A549 (cell line): ENCODE measurements around the gene BAHCC1. TPM values are rescaled to one million over a fixed set of nuclear protein-coding genes. Genes with fewer than 3 reads are reported as not detected.

ENCODE experiments used
- ATAC-seq, 2 experiments: fragments of 200-7000 bp in 1 of 2; fragments of >200 bp in 1 of 2; cut with Nextera tagmentation in 1 of 2; cut with Tn5 transposase in 1 of 2; 3 replicates each; pipeline versions ENCODE4 v1.8.0 to v1.9.1; 2018 to 2020; ENCODE audit warnings: mild to moderate bottlenecking in 1 of 2, moderate library complexity in 1 of 2
- CTCF ChIA-PET: fragments of 300-600 bp; sonication (Branson Sonifier 250); formaldehyde crosslinking; extraction: SDS; loops from one replicate; lab custom pipeline; 2021; ENCODE audit warnings: antibody characterized with exemption, inconsistent platforms; lab: Yijun Ruan, JAX
- POLR2A ChIA-PET: fragments of 350-600 bp; formaldehyde crosslinking; extraction: SDS; loops from one replicate; lab custom pipeline; 2021; ENCODE audit warnings: antibody characterized with exemption, inconsistent platforms; lab: Yijun Ruan, JAX
- DNase-seq, 2 experiments: peaks; one replicate each; pipeline versions ENCODE4 v3.0.0 to v3.0.0-alpha.2; 2011 to 2016; ENCODE audit warnings: low read depth in 1 of 2, low spot score in 1 of 2
- FAIRE-seq: peaks from 2 replicates; lab custom pipeline; 2011; peaks lifted over from hg19 to GRCh38; lab: Jason Lieb, UNC
- H3K27ac ChIP-seq, 2 experiments: fragments of >200 bp; sonication (Bioruptor Twin); formaldehyde crosslinking; 3 replicates each; pipeline ENCODE4 v1.5.1; 2016 to 2017
- H3K4me1 ChIP-seq: fragments of >200 bp; sonication (Bioruptor Twin); formaldehyde crosslinking; 3 replicates; pipeline ENCODE4 v1.6.1; 2016
- H3K4me2 ChIP-seq: fragments of >200 bp; sonication (Bioruptor Twin); formaldehyde crosslinking; 3 replicates; pipeline ENCODE4 v1.6.1; 2016
- H3K4me3 ChIP-seq: fragments of >200 bp; sonication (Bioruptor Twin); formaldehyde crosslinking; 3 replicates; pipeline ENCODE4 v1.5.1; 2016
- H3K9me3 ChIP-seq: fragments of >200 bp; sonication (Bioruptor Twin); formaldehyde crosslinking; 3 replicates; pipeline ENCODE4 v1.6.1; 2016
- ATOH8 ChIP-seq: fragments of 250-450 bp; sonication (Bioruptor Pico); IDR thresholded peaks from 2 replicates; pipeline ENCODE4 v1.5.0; 2020; ENCODE audit warnings: low read depth, mild to moderate bottlenecking, moderate library complexity
- EHF ChIP-seq: fragments of 250-450 bp; sonication (Bioruptor Pico); IDR thresholded peaks from 2 replicates; pipeline ENCODE4 v1.5.0; 2020; ENCODE audit warnings: mild to moderate bottlenecking
- EP300 ChIP-seq, 2 experiments: fragments of >200 bp; sonication (Bioruptor Twin); formaldehyde crosslinking; IDR thresholded peaks; 2 replicates in 1 of 2; 3 replicates in 1 of 2; pipeline ENCODE4 v1.6.1; 2016 to 2017
- FOXS1 ChIP-seq: fragments of 250-450 bp; sonication (Bioruptor Pico); IDR thresholded peaks from 2 replicates; pipeline ENCODE4 v1.5.0; 2020; ENCODE audit warnings: mild to moderate bottlenecking, moderate library complexity
- HEYL ChIP-seq: fragments of 250-450 bp; sonication (Bioruptor Pico); IDR thresholded peaks from 2 replicates; pipeline ENCODE4 v1.8.0; 2021; ENCODE audit warnings: mild to moderate bottlenecking, moderate library complexity
- HOXA7 ChIP-seq: fragments of 250-450 bp; sonication (Bioruptor Pico); IDR thresholded peaks from 2 replicates; pipeline ENCODE4 v1.5.0; 2020; ENCODE audit warnings: mild to moderate bottlenecking, moderate library complexity
- HOXB13 ChIP-seq: fragments of 250-450 bp; sonication (Bioruptor Pico); IDR thresholded peaks from 2 replicates; pipeline ENCODE4 v1.5.0; 2020; ENCODE audit warnings: low read depth, mild to moderate bottlenecking, moderate library complexity
- KDM5A ChIP-seq: fragments of 200-600 bp; sonication (generic); IDR thresholded peaks from 2 replicates; pipeline ENCODE4 v1.6.1; 2016; ENCODE audit warnings: antibody characterized with exemption, mild to moderate bottlenecking
- MAX ChIP-seq: IDR thresholded peaks from 2 replicates; pipeline ENCODE4 v1.6.1; 2012
- MYC ChIP-seq: IDR thresholded peaks from 2 replicates; pipeline ENCODE4 v1.6.1; 2012; ENCODE audit warnings: mild to moderate bottlenecking, inconsistent platforms, low read length, improper control_type of control experiment, borderline replicate concordance
- PHF8 ChIP-seq: fragments of 200-600 bp; sonication (generic); IDR thresholded peaks from 2 replicates; pipeline ENCODE4 v1.6.1; 2016; ENCODE audit warnings: low read depth, mild to moderate bottlenecking, antibody characterized with exemption, moderate library complexity, borderline replicate concordance
- POLR2AphosphoS2 ChIP-seq: conservative IDR thresholded peaks from 2 replicates; pipeline ENCODE4 v1.6.1; 2012; ENCODE audit warnings: low read length, improper control_type of control experiment, inconsistent platforms
- RARB ChIP-seq: fragments of 250-450 bp; sonication (Bioruptor Pico); IDR thresholded peaks from 2 replicates; pipeline ENCODE4 v1.8.0; 2021; ENCODE audit warnings: mild to moderate bottlenecking, moderate library complexity
- RFX5 ChIP-seq: fragments of 450-650 bp; IDR thresholded peaks from 2 replicates; pipeline ENCODE4 v1.7.1; 2014; ENCODE audit warnings: antibody characterized with exemption, mild to moderate bottlenecking, moderate library complexity
- ZNF302 ChIP-seq: fragments of 250-450 bp; sonication (Bioruptor Pico); IDR thresholded peaks from 2 replicates; pipeline ENCODE4 v1.9.0; 2021; ENCODE audit warnings: inconsistent platforms, mild to moderate bottlenecking, moderate library complexity
- ZSCAN20 ChIP-seq: fragments of 250-450 bp; sonication (Bioruptor Pico); IDR thresholded peaks from 2 replicates; pipeline ENCODE4 v1.8.0; 2022; ENCODE audit warnings: mild to moderate bottlenecking, moderate library complexity
- WGBS: methylation state at CpG from one replicate; pipeline ENCODE4 v1.1.6; 2017; ENCODE audit errors: missing lambda C conversion rate; 5-methylcytosine and 5-hydroxymethylcytosine counted together
- polyA plus RNA-seq, 4 experiments: library from polyadenylated mRNA; depleted of rRNA in 3 of 4; stranded (reverse); fragments of >200 nt; fragmentation: RNase III in 1 of 4; extraction: RNeasy Plus Mini Kit Qiagen cat#74134 plus additional on column Dnase treatment in 1 of 4; gene quantifications; 2 replicates in 3 of 4; 3 replicates in 1 of 4; pipeline ENCODE4 v1.2.3, GENCODE V29; 2011 to 2017
- TF ChIP-seq, protein P1 (sequence below): fragments of 450-650 bp; IDR thresholded peaks from 2 replicates; pipeline ENCODE4 v1.6.1; 2014; ENCODE audit warnings: antibody characterized with exemption
- TF ChIP-seq, protein P2 (sequence below): fragments of 250-450 bp; sonication (Bioruptor Pico); IDR thresholded peaks from 2 replicates; pipeline ENCODE4 v1.5.0; 2021; ENCODE audit warnings: mild to moderate bottlenecking, moderate library complexity, borderline replicate concordance
- TF ChIP-seq, protein P3 (sequence below): fragments of >200 bp; sonication (Bioruptor Twin); formaldehyde crosslinking; IDR thresholded peaks from 3 replicates; pipeline ENCODE4 v1.6.1; 2016

Gene BAHCC1
- polyA plus RNA-seq, 2 of the 4 experiments (the other 2 are of a cell fraction) = 2.6 to 5.8 TPM

DNA sequence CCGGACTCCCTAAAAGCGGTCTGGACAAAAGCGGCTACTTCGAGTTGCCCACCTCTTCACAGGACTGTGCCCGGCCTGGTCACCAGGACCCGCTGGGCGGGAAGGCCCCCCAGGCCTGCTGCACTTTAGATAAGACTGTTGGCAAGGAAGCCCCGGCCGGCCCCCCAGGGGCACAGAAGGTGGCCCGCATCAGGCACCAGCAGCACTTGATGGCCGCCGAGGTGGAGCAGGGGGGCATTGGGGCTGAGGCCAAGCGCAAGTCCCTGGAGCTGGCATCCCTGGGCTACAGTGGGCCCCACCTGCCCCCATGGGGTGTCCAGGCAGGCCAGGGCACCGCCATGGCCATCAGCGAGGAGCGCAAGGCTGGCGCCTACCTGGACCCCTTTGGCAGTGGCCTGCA, 47.5 kb downstream of the BAHCC1 start:
- H3K4me1 ChIP-seq = no peaks in the 10 kb centered on the region
- no peak overlapping the region for H3K4me3 ChIP-seq
- POLR2A ChIA-PET = no interaction called here
- no peak for TF ChIP-seq HOXA7
- no peak for TF ChIP-seq ZNF302
- TF ChIP-seq, protein P1, sequence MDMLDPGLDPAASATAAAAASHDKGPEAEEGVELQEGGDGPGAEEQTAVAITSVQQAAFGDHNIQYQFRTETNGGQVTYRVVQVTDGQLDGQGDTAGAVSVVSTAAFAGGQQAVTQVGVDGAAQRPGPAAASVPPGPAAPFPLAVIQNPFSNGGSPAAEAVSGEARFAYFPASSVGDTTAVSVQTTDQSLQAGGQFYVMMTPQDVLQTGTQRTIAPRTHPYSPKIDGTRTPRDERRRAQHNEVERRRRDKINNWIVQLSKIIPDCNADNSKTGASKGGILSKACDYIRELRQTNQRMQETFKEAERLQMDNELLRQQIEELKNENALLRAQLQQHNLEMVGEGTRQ = no peak
- no peak for TF ChIP-seq RARB (CRISPR knock-in tag)
- no peak for TF ChIP-seq EP300 (IDR thresholded peaks at IDR 0.05)
- no peak for TF ChIP-seq HOXB13 (CRISPR knock-in tag)
- no peak for TF ChIP-seq POLR2AphosphoS2
- no peak for TF ChIP-seq ZSCAN20 (CRISPR knock-in tag)
- no peak for TF ChIP-seq KDM5A
- FAIRE-seq = no peak
- CTCF ChIA-PET = interaction anchor here (1.0 to 3.8 kb wide), 6 partner anchors 13 to 70 kb away, joined by 3 to 23 read pairs (median 8); no protein-coding TSS in a partner anchor
- 94% methylated on average over 13 of the region's 17 CpGs for WGBS
- no peak overlapping the region for H3K27ac ChIP-seq
- no peak overlapping the region for H3K4me2 ChIP-seq
- no peak for ATAC-seq
- DNase-seq = no peak
- H3K9me3 ChIP-seq = no peaks in the 10 kb centered on the region

- 92% methylated on average over 18 of the region's 20 CpGs for WGBS
- H3K4me1 ChIP-seq = no peaks in the 10 kb centered on the region
- DNase-seq = no peak
- no peak overlapping the region for H3K4me3 ChIP-seq
- no peak for FAIRE-seq
- no peak for ATAC-seq
- H3K27ac ChIP-seq = no peak overlapping the region
- ChIA-PET CTCF (interaction anchor here (0.9 to 2.5 kb wide), 7 partner anchors 13 to 190 kb away, joined by 3 to 13 read pairs (median 4); no protein-coding TSS in a partner anchor), POLR2A (no interaction called here)
- TF ChIP-seq HOXA7 = no peak
- no peak for TF ChIP-seq EP300 (IDR thresholded peaks at IDR 0.05)
- TF ChIP-seq, protein P2, sequence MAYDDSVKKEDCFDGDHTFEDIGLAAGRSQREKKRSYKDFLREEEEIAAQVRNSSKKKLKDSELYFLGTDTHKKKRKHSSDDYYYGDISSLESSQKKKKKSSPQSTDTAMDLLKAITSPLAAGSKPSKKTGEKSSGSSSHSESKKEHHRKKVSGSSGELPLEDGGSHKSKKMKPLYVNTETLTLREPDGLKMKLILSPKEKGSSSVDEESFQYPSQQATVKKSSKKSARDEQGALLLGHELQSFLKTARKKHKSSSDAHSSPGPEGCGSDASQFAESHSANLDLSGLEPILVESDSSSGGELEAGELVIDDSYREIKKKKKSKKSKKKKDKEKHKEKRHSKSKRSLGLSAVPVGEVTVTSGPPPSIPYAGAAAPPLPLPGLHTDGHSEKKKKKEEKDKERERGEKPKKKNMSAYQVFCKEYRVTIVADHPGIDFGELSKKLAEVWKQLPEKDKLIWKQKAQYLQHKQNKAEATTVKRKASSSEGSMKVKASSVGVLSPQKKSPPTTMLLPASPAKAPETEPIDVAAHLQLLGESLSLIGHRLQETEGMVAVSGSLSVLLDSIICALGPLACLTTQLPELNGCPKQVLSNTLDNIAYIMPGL (CRISPR knock-in tag) = no peak
- TF ChIP-seq EHF = no peak
- TF ChIP-seq ATOH8 (CRISPR knock-in tag) = no peak
- TF ChIP-seq, protein P3, sequence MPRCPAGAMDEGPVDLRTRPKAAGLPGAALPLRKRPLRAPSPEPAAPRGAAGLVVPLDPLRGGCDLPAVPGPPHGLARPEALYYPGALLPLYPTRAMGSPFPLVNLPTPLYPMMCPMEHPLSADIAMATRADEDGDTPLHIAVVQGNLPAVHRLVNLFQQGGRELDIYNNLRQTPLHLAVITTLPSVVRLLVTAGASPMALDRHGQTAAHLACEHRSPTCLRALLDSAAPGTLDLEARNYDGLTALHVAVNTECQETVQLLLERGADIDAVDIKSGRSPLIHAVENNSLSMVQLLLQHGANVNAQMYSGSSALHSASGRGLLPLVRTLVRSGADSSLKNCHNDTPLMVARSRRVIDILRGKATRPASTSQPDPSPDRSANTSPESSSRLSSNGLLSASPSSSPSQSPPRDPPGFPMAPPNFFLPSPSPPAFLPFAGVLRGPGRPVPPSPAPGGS = no peak
- TF ChIP-seq HEYL = no peak
- TF ChIP-seq FOXS1 (CRISPR knock-in tag) = no peak
- no peak for TF ChIP-seq RFX5
- no peak for TF ChIP-seq MYC
- TF ChIP-seq MAX = no peak
- TF ChIP-seq PHF8 = no peak
- H3K9me3 ChIP-seq = no peaks in the 10 kb centered on the region
- H3K4me2 ChIP-seq = no peak overlapping the region
Observed at GRCh38 chr17:81443269-81443668, 48.0 kb downstream of the BAHCC1 start.
